ENCODE data around the gene KCTD2.
"Not testable (repeated sequence)": the region's sequence is repeated elsewhere in the genome, so short reads cannot be mapped to it uniquely, and the experiment has no call there.

The KCTD2 gene, protein sequence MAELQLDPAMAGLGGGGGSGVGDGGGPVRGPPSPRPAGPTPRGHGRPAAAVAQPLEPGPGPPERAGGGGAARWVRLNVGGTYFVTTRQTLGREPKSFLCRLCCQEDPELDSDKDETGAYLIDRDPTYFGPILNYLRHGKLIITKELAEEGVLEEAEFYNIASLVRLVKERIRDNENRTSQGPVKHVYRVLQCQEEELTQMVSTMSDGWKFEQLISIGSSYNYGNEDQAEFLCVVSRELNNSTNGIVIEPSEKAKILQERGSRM

DNA sequence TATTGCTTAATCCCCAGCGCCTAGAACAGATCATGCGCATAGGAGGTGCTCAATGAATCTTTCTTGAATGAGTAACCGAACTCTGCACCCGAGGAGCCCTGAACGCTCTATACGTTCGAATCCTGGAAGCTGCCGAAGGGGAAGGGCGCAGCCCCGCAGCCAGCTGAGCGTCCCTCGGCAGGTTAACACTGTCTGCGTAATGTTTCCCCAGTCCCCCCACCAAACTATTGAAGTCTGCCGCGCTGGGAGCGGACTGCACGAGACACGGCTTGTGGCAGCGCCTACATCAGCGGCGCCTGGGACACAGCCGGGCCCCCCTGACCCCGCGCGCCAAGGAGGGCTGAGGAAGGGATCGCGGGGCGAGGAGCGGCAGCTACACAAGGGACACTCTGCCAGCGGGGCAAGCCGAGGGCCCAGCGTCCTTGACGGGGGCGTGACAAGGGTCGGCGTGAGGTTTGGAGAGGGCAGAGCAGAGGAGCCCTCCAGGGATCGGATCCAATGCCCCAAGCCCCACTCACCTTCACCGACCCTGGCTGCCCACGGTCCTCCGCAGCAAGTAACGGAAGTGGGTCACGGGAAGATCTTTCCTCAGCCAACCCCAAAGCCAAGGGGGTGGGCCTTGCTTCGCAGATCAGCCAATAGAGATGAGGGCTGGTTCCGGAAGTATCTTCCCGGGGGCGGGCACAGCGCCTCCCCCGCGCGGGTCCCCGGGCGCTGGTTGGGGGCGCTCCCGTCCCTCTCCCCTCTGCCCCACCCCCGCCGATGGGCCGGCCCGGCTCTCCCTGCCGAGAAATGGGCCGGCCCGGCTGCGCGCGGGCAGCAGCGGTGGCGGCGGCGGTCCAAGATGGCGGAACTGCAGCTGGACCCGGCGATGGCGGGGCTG lies at the start of gene KCTD2, which contains the start of gene ATP5PD:
TSS of gene KCTD2 (plus strand) at position 819 of the 883 bp plus-strand sequence. CDS start at position 845, 26 bp downstream.
TSS of gene ATP5PD (minus strand) at position 563 of the 883 bp plus-strand sequence. CDS start 4,319 bp downstream, outside the sequence.
- peak; percentile 83 to 86 for DNase-seq (ENCODE audit: low read depth in 2 of 2, low spot score in 1 of 2)

DNA sequence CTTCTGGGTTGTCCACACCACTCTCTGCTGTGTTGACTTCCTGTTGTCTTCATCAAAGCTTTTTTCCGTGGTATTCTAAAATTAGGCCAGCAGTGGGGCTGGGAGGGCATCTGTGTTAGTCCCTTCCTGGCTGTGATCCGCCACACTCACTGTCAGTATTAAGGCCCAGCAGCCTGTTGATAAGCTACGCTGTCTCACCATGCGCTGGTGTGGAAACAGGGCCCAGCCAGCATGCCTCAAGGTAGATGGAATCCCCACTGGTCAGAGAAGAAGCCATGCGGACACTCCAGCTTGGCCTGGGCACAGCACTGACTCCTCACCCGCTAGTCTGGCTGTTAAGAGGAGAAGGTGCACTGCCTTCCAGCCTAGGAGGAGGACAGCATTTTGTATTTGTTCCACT lies 48.2 kb upstream of the KCTD2 start:
- no peak for DNase-seq (ENCODE audit: low read depth in 2 of 2, low spot score in 1 of 2)

DNA sequence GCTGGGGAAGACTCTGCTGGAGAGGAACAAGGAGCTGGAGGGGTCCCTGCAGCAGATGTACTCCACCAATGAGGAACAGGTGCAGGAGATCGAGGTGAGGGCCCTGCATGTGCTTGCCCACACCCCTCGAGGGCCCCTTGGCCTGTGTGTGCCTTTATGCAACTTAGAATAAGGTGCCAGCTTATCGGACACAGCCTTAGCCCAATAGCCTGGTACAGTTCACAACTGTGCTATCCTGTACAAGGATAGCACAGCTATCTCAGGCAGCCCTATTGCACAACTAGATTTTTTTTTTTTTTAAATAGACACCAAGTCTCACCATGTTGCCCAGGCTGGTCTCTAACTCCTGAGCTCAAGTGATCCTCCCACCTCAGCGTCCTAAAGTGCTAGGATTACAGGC lies 47.5 kb upstream of the KCTD2 start:
- DNase-seq (ENCODE audit: low read depth in 2 of 2, low spot score in 1 of 2), result no peak

DNA sequence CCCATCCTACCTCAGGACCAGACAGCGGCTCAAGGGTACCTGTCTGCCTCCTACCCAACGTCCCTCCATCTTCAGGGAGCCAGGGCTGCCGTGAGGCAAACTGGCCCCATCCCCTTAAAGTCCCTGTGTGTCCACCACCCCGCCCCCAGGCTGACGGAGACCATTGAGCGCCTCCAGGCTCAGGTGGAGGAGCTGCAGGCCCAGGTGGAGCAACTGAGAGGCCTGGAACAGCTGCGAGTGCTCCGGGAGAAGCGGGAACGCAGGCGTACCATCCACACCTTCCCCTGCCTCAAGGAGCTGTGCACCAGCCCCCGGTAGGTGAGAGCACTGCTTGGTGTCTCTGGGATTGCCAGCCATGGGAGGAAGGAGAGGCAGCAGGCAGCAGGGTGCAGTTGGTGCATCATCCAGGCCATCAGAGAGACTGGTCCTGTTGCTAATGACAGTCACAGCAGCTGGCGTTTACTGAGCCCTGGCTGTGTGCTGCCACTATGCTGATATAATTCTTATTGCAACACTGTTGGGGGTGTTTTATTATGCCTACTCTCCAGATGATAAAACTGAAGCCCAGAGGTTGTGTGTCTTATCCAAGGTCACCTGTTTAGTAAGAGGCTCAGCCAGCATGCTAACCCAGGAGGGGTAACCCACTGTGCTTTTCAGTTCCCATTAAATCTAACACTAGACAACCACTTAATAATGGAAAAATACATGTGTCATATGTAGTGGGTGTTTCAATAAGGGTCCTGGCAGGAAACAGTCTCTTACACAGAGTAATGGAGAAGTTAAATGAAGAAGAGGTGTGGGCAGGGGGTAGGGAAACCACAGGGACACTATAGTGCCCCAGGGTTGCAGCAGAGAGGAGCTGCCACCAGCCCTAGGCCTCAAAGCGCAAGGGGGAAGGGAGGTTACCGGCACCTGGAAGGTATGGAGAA lies 44.8 kb upstream of the KCTD2 start:
- no peak for DNase-seq (ENCODE audit: low read depth in 2 of 2, low spot score in 1 of 2)

DNA sequence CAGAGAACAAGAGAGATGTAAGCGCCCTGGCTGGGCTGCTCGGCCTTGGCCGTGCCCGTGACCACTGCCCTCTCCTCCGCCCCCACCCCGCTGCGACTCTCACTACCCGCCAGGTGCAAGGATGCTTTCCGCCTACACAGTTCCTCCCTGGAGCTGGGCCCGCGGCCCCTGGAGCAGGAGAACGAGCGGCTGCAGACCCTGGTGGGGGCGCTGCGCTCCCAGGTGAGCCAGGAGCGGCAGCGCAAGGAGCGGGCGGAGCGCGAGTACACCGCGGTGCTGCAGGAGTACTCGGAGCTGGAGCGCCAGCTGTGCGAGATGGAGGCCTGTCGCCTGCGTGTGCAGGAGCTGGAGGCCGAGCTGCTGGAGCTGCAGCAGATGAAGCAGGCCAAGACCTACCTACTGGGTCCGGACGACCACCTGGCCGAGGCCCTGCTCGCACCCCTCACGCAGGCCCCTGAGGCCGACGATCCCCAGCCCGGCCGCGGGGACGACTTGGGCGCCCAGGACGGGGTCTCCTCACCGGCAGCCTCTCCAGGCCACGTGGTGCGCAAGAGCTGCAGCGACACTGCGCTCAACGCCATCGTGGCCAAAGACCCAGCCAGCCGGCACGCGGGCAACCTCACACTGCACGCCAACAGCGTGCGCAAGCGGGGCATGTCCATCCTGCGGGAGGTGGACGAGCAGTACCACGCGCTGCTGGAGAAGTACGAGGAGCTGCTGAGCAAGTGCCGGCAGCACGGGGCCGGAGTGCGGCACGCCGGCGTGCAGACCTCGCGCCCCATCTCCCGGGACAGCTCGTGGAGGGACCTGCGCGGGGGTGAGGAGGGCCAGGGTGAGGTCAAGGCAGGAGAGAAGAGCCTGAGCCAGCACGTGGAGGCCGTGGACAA lies 43.7 kb upstream of the KCTD2 start:
- no peak for DNase-seq (ENCODE audit: low read depth in 2 of 2, low spot score in 1 of 2)

DNA sequence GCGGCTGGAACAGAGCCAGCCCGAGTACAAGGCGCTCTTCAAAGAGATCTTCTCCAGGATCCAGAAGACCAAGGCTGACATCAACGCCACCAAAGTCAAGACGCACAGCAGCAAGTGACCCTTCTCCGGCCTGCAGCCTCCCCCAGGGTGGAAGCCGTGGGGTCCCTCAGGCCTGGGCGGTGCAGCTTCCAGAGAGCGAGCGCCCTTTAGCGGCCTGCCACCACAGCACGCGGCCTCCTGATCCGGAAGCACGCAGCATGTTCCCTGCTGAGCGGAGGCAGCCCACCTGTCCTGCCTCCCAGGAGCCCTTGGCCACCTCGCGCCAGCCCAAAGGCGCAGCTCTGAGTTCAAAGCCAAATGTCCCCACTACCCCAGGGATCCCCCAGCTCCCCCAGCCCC lies 43.1 kb upstream of the KCTD2 start:
- DNase-seq (ENCODE audit: low read depth in 2 of 2, low spot score in 1 of 2), result no peak

DNA sequence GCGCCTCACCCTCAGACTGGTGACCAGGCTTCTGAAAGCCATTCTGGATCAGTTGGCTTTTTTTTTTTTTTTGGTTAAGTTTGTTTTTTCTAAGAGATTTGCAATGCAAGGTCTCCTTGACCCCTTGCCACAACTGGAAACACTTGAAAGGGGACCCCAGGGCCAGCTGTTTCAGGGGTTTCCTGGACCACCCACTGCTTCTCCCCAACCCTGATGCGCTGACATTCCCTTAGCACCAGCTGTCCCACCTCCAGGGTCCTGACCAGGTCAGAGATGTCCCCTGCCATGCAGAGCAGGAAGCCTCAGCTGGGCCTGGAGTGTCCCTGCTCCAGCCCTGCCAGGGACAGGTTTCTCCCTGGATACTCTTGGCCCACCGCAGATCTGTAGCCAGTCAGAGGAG lies 42.7 kb upstream of the KCTD2 start:
- DNase-seq (ENCODE audit: low read depth in 2 of 2, low spot score in 1 of 2), result no peak

DNA sequence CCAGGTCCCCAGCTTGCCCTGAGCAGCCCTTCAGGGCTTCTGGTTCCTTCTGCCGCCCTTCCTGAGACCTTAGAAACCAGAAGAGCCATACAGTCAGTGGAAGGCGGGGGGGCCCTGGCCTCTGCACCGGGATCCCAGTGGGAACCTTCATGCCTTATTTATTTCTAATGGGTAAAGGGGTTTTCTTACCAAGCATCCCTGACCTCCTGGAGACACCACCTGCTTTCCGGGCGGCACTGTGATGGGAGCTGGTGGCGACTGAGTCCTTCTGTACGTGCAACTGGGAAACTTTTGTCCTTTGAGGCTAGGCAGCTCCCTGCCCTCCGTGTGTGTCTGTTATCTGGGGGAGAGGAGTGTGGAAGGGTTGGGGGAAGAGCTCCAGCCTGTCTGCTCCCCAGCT lies 41.7 kb upstream of the KCTD2 start:
- DNase-seq (ENCODE audit: low read depth in 2 of 2, low spot score in 1 of 2), result no peak

DNA sequence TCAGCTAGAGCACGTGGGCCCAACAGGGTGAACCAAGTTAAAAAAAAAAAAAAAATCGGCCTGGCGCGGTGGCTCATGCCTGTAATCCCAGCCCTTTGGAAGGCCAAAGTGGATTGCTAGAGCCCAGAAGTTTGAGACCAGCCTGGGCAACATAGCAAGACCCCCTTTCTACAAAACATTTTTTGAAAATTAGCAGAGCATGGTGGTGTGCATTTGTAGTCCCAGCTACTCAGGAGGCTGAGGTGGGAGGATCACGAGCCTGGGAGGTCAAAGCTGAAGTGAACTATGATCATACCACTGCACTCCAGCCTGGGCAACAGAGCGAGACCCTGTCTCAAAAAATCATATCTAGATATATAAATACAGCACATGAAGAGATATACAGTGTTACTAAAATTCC lies 40.9 kb upstream of the KCTD2 start:
- DNase-seq (ENCODE audit: low read depth in 2 of 2, low spot score in 1 of 2), result not testable (repeated sequence)

DNA sequence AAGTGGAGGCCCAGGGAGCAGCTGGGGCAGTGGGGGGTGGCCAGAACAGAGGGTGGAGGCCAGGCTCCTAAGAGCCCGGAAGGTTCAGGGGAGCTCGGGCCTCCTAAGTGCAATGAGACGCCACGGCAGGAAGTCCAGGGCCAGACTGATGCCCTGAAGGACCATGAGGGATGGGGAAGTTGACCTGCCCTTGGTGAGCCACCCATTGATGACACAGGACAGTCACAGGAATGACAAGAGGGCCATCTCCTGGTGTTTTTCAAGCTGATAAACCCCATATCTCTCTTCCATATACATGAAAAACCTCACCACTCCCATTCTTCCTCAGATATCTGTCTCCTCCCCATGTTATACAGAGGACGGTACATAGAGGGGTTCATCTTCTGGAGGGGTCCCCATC lies 40.4 kb upstream of the KCTD2 start:
- DNase-seq (ENCODE audit: low read depth in 2 of 2, low spot score in 1 of 2), result no peak

DNA sequence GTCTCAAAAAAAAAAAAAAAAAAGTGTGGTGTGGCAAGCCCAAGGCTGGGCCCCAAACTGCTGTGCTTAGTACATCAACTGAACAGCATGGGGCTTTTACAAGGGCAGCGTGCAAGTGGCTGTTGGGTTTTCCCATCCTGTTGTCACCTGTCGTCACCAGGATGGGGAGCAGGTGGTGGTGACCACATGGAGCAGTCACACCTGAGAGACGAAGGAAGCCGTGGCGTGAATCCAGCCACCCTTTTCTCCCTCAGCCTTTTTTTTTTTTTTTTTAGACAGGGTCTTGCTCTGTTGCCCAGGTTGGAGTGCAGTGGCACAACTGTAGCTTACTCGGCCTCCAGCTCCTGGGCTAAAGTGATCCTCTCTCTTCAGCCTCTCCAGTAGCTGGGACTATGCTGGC lies 38.7 kb upstream of the KCTD2 start:
- no peak for DNase-seq (ENCODE audit: low read depth in 2 of 2, low spot score in 1 of 2)

DNA sequence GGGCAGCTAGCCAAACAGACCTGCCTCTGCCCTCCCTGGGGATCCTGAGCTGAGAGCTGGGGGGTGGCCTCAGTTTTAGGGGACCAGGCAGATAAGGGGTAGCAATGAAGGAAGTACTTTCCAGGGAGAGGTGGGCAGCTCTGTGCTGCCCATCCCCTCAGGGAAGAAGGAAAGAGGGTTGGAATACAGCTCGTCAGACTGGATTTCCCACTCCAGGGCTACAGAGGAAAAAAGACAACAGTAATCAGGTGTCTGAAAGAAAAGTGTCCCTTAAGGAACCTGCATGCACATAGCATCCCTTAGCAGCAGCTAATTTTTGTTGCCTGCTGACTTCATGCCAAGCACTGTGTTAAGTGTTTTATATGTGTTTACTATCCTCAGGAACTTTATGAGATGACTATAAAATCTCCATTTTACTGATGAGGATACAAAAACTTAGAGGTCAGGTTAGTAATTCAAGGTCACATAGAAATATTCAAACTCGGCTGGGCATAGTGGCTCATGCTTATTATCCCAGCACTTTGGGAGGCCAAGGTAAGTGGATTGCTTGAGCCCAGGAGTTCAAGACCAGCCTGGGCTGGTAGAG lies 37.8 kb upstream of the KCTD2 start:
- DNase-seq (ENCODE audit: low read depth in 2 of 2, low spot score in 1 of 2), result no peak

DNA sequence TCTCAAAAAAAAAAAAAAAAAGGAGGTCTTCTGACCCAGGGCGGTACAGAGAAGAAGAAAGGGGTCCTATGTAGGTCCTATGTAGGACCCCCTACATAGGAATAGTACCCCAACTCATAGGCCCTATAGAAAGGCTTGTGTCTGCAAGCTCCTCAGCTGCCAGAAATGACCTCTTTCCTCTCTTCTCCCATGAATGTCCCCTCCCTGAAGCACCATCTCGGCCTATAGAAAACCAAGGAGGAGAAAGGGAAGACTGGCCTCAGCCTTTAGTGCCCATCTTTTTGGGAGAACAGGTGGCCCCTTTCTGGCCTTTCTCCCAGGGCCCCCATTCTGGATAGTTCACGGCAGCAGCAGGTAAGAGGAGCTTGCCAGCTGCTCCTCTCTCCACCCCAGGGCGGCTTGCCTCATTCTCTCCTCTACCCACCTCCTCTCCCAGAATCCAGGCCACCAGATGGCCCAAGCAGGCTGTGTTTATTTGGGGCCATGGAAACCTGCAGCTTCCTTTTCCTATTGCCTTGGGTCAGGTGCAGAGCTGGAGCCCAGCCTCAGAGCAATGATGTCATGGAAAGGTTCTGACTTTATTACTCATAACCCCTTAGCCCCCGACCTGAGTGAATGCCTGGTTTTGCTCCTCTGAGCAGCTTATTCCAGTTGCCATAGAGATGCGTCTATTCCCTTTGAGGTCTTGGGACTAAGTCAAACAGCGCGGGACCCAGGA lies 36.2 kb upstream of the KCTD2 start:
- DNase-seq (ENCODE audit: low read depth in 2 of 2, low spot score in 1 of 2), result no peak

DNA sequence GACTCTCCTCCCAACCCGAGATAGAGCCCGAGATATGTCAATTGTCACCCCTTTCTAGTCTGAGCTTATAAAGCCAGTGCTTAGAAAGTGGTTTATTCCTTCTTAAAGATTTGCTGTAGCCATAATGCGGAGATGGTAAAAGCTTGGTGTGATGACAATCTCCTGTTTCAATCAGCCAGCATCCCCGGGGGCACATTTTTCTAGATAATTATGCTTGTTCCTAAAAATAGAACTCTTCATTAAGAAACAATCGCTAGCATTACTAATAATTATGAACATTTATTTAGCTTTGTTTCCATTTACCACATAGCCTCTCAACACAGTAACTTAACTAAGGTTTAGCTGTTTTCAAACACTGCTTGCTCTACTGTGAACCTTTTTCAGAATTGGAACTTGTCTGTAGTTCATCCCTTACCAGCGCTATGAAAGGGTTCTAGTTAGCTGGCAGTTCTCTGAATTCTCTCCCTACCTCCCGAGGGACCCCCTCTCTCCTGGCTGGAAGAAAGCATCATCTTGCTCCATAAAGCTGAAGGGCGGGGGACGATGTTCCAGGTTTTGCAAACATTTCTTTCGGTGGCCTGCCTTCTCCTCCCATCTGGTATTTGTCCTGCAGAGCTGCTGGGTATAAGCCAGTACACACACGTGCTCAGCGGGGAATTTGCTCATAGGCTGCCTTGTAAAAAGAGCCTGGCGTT lies 35.5 kb upstream of the KCTD2 start:
- no peak for DNase-seq (ENCODE audit: low read depth in 2 of 2, low spot score in 1 of 2)

DNA sequence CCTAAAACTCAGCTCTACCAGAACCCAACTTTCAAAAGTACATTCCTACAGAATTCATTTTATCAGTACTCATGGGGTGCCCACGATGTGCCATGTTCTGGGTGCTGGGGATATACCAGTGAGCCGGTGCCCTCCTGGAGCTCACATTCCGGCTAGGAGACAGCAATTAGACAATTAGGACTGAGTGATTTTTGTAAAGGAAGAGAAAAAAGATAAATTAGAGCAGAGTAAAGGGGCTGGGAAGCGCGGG lies 35.0 kb upstream of the KCTD2 start:
- DNase-seq (ENCODE audit: low read depth in 2 of 2, low spot score in 1 of 2), result no peak

DNA sequence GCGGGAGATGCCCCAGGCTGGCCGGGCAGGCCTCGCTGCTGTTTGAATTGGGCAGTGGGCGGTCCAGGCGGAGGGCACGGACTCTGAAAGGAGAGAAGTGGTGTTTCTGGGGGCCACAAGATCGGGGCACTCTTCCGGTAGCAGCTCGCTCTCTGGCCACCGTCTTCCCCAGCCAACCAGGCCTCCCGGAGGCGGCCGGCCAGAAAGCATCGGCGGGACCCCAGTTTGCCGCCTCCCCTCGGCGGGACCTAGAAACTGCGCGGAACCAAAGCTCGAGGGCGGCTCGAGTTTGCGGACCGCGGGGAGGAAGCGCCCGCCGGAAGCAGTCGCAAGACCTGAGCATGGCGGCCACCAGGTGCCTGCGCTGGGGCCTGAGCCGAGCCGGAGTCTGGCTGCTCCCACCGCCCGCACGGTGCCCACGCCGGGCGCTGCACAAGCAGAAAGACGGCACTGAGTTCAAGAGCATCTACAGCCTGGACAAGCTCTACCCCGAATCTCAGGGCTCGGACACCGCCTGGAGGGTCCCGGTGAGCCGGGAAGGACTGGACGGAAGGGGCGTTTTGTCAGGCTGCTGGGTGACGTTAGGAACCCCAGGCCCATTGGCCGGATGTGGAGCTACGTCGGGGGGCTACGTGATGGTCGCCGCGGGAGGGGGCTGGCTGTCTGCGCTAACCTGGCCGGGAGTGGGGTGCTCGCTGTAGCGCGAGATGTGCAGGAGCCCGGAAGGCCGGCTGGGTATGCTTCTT lies 34.5 kb upstream of the KCTD2 start, which contains the start of gene MRPL58:
TSS of gene MRPL58 (plus strand) at position 325 of the 746 bp plus-strand sequence. CDS start at position 342, 17 bp downstream.
- DNase-seq (ENCODE audit: low read depth in 2 of 2, low spot score in 1 of 2), result peak; percentile 65 to 68

DNA sequence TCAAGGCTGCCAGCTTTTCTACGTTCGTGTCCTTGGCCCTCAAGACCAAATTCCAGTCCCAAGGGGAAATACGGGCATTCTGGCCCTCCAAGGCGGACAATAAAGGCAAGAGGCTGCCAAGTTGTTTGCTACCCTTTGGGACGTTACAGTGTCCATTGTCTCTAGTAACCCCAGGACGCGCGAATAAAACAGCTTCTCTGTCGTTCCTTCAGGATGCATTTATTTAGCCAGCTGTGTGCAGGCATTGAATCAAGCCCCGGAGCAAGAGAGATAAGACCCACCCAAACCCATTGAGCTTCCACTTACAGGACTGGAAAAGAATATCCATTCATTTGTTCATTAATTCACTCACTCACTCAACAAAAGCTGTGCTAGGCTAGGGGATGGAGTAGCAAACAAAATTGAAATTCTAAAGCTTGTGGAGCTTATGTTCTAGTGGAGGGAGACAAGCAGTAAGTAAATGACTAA lies 33.9 kb upstream of the KCTD2 start:
- no peak for DNase-seq (ENCODE audit: low read depth in 2 of 2, low spot score in 1 of 2)

DNA sequence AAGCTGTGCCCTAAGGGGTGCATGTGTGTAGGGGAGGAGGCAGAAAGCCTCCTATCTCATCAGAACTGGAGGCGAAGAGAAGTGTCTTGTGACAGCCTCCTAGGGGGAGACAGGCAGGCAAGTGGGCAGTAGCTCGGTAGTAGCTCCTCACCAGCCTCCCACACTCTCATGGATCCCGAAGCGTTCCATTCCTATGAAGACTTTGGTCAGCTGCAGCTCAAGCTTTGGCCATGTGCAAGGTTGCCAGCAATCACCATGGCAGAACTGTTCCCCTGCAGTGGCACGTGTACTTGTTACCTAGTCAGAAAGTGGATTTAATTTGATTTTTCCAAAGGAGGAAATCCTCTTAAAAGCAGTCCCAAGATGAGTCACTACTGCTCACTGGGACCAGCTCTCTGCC lies 27.9 kb upstream of the KCTD2 start:
- DNase-seq (ENCODE audit: low read depth in 2 of 2, low spot score in 1 of 2), result no peak

All from stimulated activated CD8-positive, alpha-beta memory T cell treated with anti-CD3 and anti-CD28 coated beads, Interleukin-4, amount 100 ng/mL, for 1 hour (primary cell).